ENCODE results near the gene MAP3K21.

- no peak for TF ChIP-seq CTCF (conservative IDR thresholded peaks at IDR 0.05)
- no peak for TF ChIP-seq ZFX (IDR thresholded peaks at IDR 0.05)
Measured at GRCh38 chr1:233355841-233356704, 28.5 kb downstream of the MAP3K21 start.
